Skeletal muscle satellite cell (primary cell): ENCODE data around the gene NUTM2E.
"Not testable (repeated sequence)": the region's sequence is repeated elsewhere in the genome, so short reads cannot be mapped to it uniquely, and the experiment has no call there.

Source experiments
- H3K27me3 ChIP-seq: 2 replicates; pipeline ENCODE4 v1.7.0; 2013; ENCODE audit warnings: low read length; ENCODE audit not compliant: control insufficient read depth, insufficient read depth
- H3K36me3 ChIP-seq: 2 replicates; pipeline ENCODE4 v1.7.0; 2013; ENCODE audit warnings: mild to moderate bottlenecking, control low read depth, low read length; ENCODE audit not compliant: insufficient read depth
- H3K4me1 ChIP-seq: 2 replicates; pipeline ENCODE4 v1.7.0; 2013; ENCODE audit warnings: low read length; ENCODE audit not compliant: control insufficient read depth, insufficient read depth
- H3K4me2 ChIP-seq: 2 replicates; pipeline ENCODE4 v1.7.0; 2013; ENCODE audit warnings: mild to moderate bottlenecking, low read length
- H3K4me3 ChIP-seq: 2 replicates; pipeline ENCODE4 v1.7.0; 2013; ENCODE audit warnings: low read length
- H3K9ac ChIP-seq: 2 replicates; pipeline ENCODE4 v1.7.0; 2013; ENCODE audit warnings: mild to moderate bottlenecking, low read depth, low read length, moderate library complexity
- H3K9me3 ChIP-seq: replicated peaks from 2 replicates; pipeline ENCODE4 v1.7.0; 2013; ENCODE audit warnings: mild to moderate bottlenecking, control low read depth, low read length

The NUTM2E gene

GRCh38 chr10:79816290-79816689 lies 10.2 kb upstream of the NUTM2E start:
- not testable (repeated sequence) for H3K4me1 ChIP-seq, H3K9ac ChIP-seq, H3K27me3 ChIP-seq, H3K4me2 ChIP-seq, H3K4me3 ChIP-seq, H3K9me3 ChIP-seq, H3K36me3 ChIP-seq

- H3K36me3 ChIP-seq, H3K4me2 ChIP-seq, H3K9ac ChIP-seq, H3K4me3 ChIP-seq, H3K4me1 ChIP-seq, H3K9me3 ChIP-seq, H3K27me3 ChIP-seq: not testable (repeated sequence)
Measured at GRCh38 chr10:79823387-79823786, 3.2 kb upstream of the NUTM2E start.

- Histone ChIP-seq H3K9ac (peak overlapping the region; percentile 76), H3K4me2 (peak overlapping the region; percentile 56), H3K4me3 (peak overlapping the region; percentile 64)
- H3K9me3 ChIP-seq, H3K36me3 ChIP-seq, H3K4me1 ChIP-seq, H3K27me3 ChIP-seq: not testable (repeated sequence)
Measured at GRCh38 chr10:79825587-79826011, 940 bp upstream of the NUTM2E start.

GRCh38 chr10:79826131-79826495 lies 426 bp upstream of the NUTM2E start:
- Histone ChIP-seq H3K9ac (peak overlapping the region; percentile 76), H3K4me3 (peak overlapping the region; percentile 67)
- H3K4me2 ChIP-seq, H3K4me1 ChIP-seq, H3K27me3 ChIP-seq, H3K9me3 ChIP-seq, H3K36me3 ChIP-seq: not testable (repeated sequence)

- not testable (repeated sequence) for H3K9ac ChIP-seq, H3K36me3 ChIP-seq, H3K9me3 ChIP-seq, H3K4me1 ChIP-seq, H3K4me2 ChIP-seq, H3K27me3 ChIP-seq, H3K4me3 ChIP-seq
Measured at GRCh38 chr10:79833833-79834232, 7.3 kb downstream of the NUTM2E start.

- H3K4me1 ChIP-seq, H3K9me3 ChIP-seq, H3K27me3 ChIP-seq, H3K9ac ChIP-seq, H3K4me2 ChIP-seq, H3K4me3 ChIP-seq, H3K36me3 ChIP-seq: not testable (repeated sequence)
Measured at GRCh38 chr10:79835891-79836290, 9.4 kb downstream of the NUTM2E start.

- H3K4me1 ChIP-seq, H3K27me3 ChIP-seq, H3K9ac ChIP-seq, H3K4me2 ChIP-seq, H3K36me3 ChIP-seq, H3K4me3 ChIP-seq, H3K9me3 ChIP-seq: not testable (repeated sequence)
Measured at GRCh38 chr10:79836891-79837290, 10.4 kb downstream of the NUTM2E start.

GRCh38 chr10:79838441-79838840 lies 11.9 kb downstream of the NUTM2E start:
- not testable (repeated sequence) for H3K4me2 ChIP-seq, H3K4me3 ChIP-seq, H3K36me3 ChIP-seq, H3K4me1 ChIP-seq, H3K9me3 ChIP-seq, H3K9ac ChIP-seq, H3K27me3 ChIP-seq

GRCh38 chr10:79853191-79853854 lies 26.8 kb downstream of the NUTM2E start:
- H3K9me3 ChIP-seq, H3K4me2 ChIP-seq, H3K27me3 ChIP-seq, H3K4me3 ChIP-seq, H3K36me3 ChIP-seq, H3K4me1 ChIP-seq, H3K9ac ChIP-seq: not testable (repeated sequence)

GRCh38 chr10:79862269-79862668 lies 35.7 kb downstream of the NUTM2E start:
- H3K27me3 ChIP-seq, H3K9ac ChIP-seq: not testable (repeated sequence)

GRCh38 chr10:79862803-79863202 lies 36.3 kb downstream of the NUTM2E start:
- not testable (repeated sequence) for H3K4me3 ChIP-seq, H3K36me3 ChIP-seq, H3K4me2 ChIP-seq

More at GRCh38 chr10:79862269-79862668, 35.7 kb downstream of the NUTM2E start:
- H3K9me3 ChIP-seq, H3K4me1 ChIP-seq, H3K36me3 ChIP-seq, H3K4me2 ChIP-seq, H3K4me3 ChIP-seq: not testable (repeated sequence)

GRCh38 chr10:79866903-79867551 lies 40.5 kb downstream of the NUTM2E start:
- not testable (repeated sequence) for H3K4me3 ChIP-seq, H3K27me3 ChIP-seq, H3K9ac ChIP-seq, H3K9me3 ChIP-seq, H3K36me3 ChIP-seq, H3K4me2 ChIP-seq, H3K4me1 ChIP-seq

More at GRCh38 chr10:79862803-79863202, 36.3 kb downstream of the NUTM2E start:
- H3K9me3 ChIP-seq, H3K4me1 ChIP-seq, H3K27me3 ChIP-seq, H3K9ac ChIP-seq: not testable (repeated sequence)
